HepG2 (cell line): ENCODE results near the gene AGAP3. TPM values are rescaled to one million over a fixed set of nuclear protein-coding genes. Genes with fewer than 3 reads are reported as not detected.

ENCODE experiments used
- CC2D1A ChIP-seq: sonication (generic); formaldehyde crosslinking; IDR thresholded peaks from 2 replicates; pipeline ENCODE4 v1.8.1; 2023; ENCODE audit warnings: mild to moderate bottlenecking, missing genetic modification reagents
- CREM ChIP-seq, 2 experiments: sonication (generic) in 1 of 2; formaldehyde crosslinking in 1 of 2; IDR thresholded peaks; 2 replicates each; pipeline versions ENCODE4 v1.4.0 to v1.6.1; 2016 to 2020; ENCODE audit warnings: antibody characterized with exemption in 1 of 2, mild to moderate bottlenecking in 1 of 2, missing genetic modification reagents in 1 of 2
- ETV6 ChIP-seq: sonication (generic); formaldehyde crosslinking; conservative IDR thresholded peaks from 2 replicates; pipeline ENCODE4 v1.4.0; 2020; ENCODE audit warnings: missing genetic modification reagents
- FOXC1 ChIP-seq: sonication (generic); formaldehyde crosslinking; IDR thresholded peaks from 2 replicates; pipeline ENCODE4 v1.8.0; 2022; ENCODE audit warnings: mild to moderate bottlenecking, missing genetic modification reagents, borderline replicate concordance
- HNF4G ChIP-seq, 2 experiments: sonication (generic) in 1 of 2; formaldehyde crosslinking in 1 of 2; IDR thresholded peaks; 2 replicates each; pipeline versions ENCODE4 v1.4.0 to v1.6.1; 2011 to 2020; ENCODE audit warnings: borderline replicate concordance in 2 of 2, low read depth in 2 of 2, mild to moderate bottlenecking in 2 of 2, low read length in 1 of 2, missing genetic modification reagents in 1 of 2, moderate library complexity in 1 of 2
- MZF1 ChIP-seq: sonication (generic); formaldehyde crosslinking; IDR thresholded peaks from 2 replicates; pipeline ENCODE4 v1.8.1; 2023; ENCODE audit warnings: mild to moderate bottlenecking, missing genetic modification reagents, borderline replicate concordance
- NONO ChIP-seq, 2 experiments: fragments of 450-650 bp in 1 of 2; sonication (generic) in 1 of 2; formaldehyde crosslinking in 1 of 2; IDR thresholded peaks in 1 of 2; conservative IDR thresholded peaks in 1 of 2; 2 replicates each; pipeline versions ENCODE4 v1.6.1 to v1.8.0; 2017 to 2022; ENCODE audit warnings: mild to moderate bottlenecking in 1 of 2, missing genetic modification reagents in 1 of 2, moderate library complexity in 1 of 2
- NR2C2 ChIP-seq: sonication (generic); formaldehyde crosslinking; IDR thresholded peaks from 2 replicates; pipeline ENCODE4 v1.4.0; 2020; ENCODE audit warnings: missing genetic modification reagents, mild to moderate bottlenecking, moderate library complexity, borderline replicate concordance
- RFXAP ChIP-seq: sonication (generic); formaldehyde crosslinking; IDR thresholded peaks from 2 replicates; pipeline ENCODE4 v1.4.0; 2020; ENCODE audit warnings: missing genetic modification reagents, borderline replicate concordance
- SCMH1 ChIP-seq: sonication (generic); formaldehyde crosslinking; IDR thresholded peaks from 2 replicates; pipeline ENCODE4 v1.9.0; 2021; ENCODE audit warnings: missing genetic modification reagents, mild to moderate bottlenecking, borderline replicate concordance
- SP140L ChIP-seq: sonication (generic); formaldehyde crosslinking; IDR thresholded peaks from 2 replicates; pipeline ENCODE4 v1.4.0; 2020; ENCODE audit warnings: missing genetic modification reagents, borderline replicate concordance
- ZBTB7B ChIP-seq: sonication (generic); formaldehyde crosslinking; IDR thresholded peaks from 2 replicates; pipeline ENCODE4 v1.4.0; 2020; ENCODE audit warnings: missing genetic modification reagents
- ZNF235 ChIP-seq: sonication (generic); formaldehyde crosslinking; IDR thresholded peaks from 2 replicates; pipeline ENCODE4 v1.8.1; 2023; ENCODE audit warnings: mild to moderate bottlenecking, missing genetic modification reagents, borderline replicate concordance
- ZNF331 ChIP-seq: sonication (generic); formaldehyde crosslinking; IDR thresholded peaks from 2 replicates; pipeline ENCODE4 v1.4.0; 2020; ENCODE audit warnings: missing genetic modification reagents
- ZNF672 ChIP-seq: sonication (generic); formaldehyde crosslinking; IDR thresholded peaks from 2 replicates; pipeline ENCODE4 v1.8.1; 2022; ENCODE audit warnings: missing genetic modification reagents
- ZNF766 ChIP-seq: sonication (generic); formaldehyde crosslinking; IDR thresholded peaks from 2 replicates; pipeline ENCODE4 v1.5.0; 2020; ENCODE audit warnings: missing genetic modification reagents, borderline replicate concordance
- ZNF775 ChIP-seq: sonication (generic); formaldehyde crosslinking; IDR thresholded peaks from 2 replicates; pipeline ENCODE4 v1.4.0; 2020; ENCODE audit warnings: missing genetic modification reagents, mild to moderate bottlenecking, moderate library complexity, borderline replicate concordance
- polyA plus RNA-seq, 8 experiments: library from polyadenylated mRNA; depleted of rRNA in 3 of 8; stranded (reverse) in 7 of 8; unstranded in 1 of 8; fragments of >200 nt; fragmentation: Illumina TruSeq in 4 of 8; extraction: Trizol in 4 of 8; gene quantifications; 2 replicates each; pipeline versions ENCODE4 v1.2.1 to v1.2.3, GENCODE V29; 2011 to 2016; ENCODE audit warnings: low read depth in 4 of 8, missing spikeins in 1 of 8, mixed read lengths in 1 of 8; ENCODE audit not compliant: insufficient read depth in 1 of 8
- total RNA-seq, 5 experiments: library from RNA; depleted of rRNA; stranded (reverse); fragments of >200 nt; fragmentation: Illumina TruSeq; extraction: Trizol; gene quantifications; 2 replicates each; pipeline ENCODE4 v1.2.3, GENCODE V29; 2016; ENCODE audit warnings: low read depth in 1 of 5
- TF ChIP-seq, protein P1 (sequence below): sonication (generic); formaldehyde crosslinking; IDR thresholded peaks from 2 replicates; pipeline ENCODE4 v1.9.0; 2022; ENCODE audit warnings: low read depth, missing genetic modification reagents
- TF ChIP-seq, protein P2 (sequence below): sonication (generic); formaldehyde crosslinking; IDR thresholded peaks from 2 replicates; pipeline ENCODE4 v1.4.0; 2020; ENCODE audit warnings: low read depth, missing genetic modification reagents
- TF ChIP-seq, protein P3 (sequence below): IDR thresholded peaks from 2 replicates; pipeline ENCODE4 v1.6.1; 2016; ENCODE audit warnings: low read depth, borderline replicate concordance
- TF ChIP-seq, protein P4 (sequence below): sonication (generic); formaldehyde crosslinking; IDR thresholded peaks from 2 replicates; pipeline ENCODE4 v1.5.0; 2020; ENCODE audit warnings: missing genetic modification reagents

The AGAP3 gene
- total and polyA plus RNA-seq, 2 of the 13 experiments (the other 11 are each of a cell fraction or from before 2014, with no cell fraction given) = 31.3 to 61.4 TPM

DNA sequence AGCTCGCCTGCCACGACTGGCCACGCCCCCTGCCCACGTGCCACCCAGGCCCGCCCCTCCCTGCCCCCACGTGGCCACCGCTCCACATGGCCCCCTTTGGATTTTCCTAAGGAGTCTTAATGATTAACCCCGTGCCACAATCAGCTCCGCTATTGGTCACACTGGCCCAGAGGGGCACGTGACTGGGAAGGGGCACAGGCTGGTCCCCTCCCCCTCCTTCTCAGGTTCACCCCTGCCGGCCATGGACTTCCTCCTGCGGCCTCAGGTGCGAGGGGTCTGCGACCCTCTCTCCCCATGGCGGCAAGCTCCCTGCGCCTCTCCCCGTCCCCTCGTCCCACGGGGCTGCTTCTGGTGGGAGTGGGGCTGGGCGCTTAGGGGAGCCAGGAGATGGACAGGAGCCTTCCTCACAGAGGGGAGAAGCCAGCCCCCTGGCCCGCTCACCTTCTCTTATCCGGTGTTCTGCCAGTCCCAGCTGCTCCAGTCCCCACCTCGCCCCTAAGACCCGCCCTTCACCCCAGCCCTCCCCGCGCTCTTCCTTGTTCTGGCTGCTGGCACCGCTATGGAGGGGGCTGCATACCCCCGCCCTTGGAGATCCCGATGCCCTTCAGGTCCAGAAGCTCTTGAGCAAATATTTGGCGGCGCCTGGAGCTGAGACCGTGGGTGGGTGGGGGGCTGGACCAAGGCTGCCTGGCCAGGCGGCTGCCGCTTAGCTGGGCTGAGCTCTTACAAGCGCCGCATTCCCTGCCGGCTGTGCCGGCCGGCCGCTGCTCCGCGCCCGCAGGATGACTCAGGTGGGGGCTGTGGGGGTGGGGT, 23.7 kb upstream of the AGAP3 start (continued):
- TF ChIP-seq, protein P1, sequence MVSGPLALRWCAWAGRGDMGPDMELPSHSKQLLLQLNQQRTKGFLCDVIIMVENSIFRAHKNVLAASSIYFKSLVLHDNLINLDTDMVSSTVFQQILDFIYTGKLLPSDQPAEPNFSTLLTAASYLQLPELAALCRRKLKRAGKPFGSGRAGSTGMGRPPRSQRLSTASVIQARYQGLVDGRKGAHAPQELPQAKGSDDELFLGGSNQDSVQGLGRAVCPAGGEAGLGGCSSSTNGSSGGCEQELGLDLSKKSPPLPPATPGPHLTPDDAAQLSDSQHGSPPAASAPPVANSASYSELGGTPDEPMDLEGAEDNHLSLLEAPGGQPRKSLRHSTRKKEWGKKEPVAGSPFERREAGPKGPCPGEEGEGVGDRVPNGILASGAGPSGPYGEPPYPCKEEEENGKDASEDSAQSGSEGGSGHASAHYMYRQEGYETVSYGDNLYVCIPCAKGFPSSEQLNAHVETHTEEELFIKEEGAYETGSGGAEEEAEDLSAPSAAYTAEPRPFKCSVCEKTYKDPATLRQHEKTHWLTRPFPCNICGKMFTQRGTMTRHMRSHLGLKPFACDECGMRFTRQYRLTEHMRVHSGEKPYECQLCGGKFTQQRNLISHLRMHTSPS (CRISPR knock-in tag) = peak; percentile 58; the same call in 1 of the 2 replicates
- no peak for TF ChIP-seq RFXAP (CRISPR knock-in tag)
- peak; percentile 58; the same call in 1 of the 2 replicates for TF ChIP-seq ZBTB7B (CRISPR knock-in tag)
- TF ChIP-seq FOXC1 = peak; percentile 50; the same call in 1 of the 2 replicates
- TF ChIP-seq CC2D1A (CRISPR knock-in tag) = no peak
- no peak for TF ChIP-seq SP140L
- TF ChIP-seq ZNF766 (CRISPR knock-in tag) = no peak
- TF ChIP-seq, protein P2, sequence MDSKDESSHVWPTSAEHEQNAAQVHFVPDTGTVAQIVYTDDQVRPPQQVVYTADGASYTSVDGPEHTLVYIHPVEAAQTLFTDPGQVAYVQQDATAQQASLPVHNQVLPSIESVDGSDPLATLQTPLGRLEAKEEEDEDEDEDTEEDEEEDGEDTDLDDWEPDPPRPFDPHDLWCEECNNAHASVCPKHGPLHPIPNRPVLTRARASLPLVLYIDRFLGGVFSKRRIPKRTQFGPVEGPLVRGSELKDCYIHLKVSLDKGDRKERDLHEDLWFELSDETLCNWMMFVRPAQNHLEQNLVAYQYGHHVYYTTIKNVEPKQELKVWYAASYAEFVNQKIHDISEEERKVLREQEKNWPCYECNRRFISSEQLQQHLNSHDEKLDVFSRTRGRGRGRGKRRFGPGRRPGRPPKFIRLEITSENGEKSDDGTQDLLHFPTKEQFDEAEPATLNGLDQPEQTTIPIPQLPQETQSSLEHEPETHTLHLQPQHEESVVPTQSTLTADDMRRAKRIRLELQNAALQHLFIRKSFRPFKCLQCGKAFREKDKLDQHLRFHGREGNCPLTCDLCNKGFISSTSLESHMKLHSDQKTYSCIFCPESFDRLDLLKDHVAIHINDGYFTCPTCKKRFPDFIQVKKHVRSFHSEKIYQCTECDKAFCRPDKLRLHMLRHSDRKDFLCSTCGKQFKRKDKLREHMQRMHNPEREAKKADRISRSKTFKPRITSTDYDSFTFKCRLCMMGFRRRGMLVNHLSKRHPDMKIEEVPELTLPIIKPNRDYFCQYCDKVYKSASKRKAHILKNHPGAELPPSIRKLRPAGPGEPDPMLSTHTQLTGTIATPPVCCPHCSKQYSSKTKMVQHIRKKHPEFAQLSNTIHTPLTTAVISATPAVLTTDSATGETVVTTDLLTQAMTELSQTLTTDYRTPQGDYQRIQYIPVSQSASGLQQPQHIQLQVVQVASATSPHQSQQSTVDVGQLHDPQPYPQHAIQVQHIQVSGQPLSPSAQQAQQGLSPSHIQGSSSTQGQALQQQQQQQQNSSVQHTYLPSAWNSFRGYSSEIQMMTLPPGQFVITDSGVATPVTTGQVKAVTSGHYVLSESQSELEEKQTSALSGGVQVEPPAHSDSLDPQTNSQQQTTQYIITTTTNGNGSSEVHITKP (CRISPR knock-in tag) = peak; percentile 87; the same call in 1 of the 2 replicates
- TF ChIP-seq, protein P3, sequence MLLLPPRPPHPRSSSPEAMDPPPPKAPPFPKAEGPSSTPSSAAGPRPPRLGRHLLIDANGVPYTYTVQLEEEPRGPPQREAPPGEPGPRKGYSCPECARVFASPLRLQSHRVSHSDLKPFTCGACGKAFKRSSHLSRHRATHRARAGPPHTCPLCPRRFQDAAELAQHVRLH (CRISPR knock-in tag) = no peak
- peak; percentile 14; the same call in 1 of the 2 replicates for TF ChIP-seq HNF4G (IDR thresholded peaks at IDR 0.05; ENCODE audit: borderline replicate concordance, low read depth, low read length)
- no peak for TF ChIP-seq HNF4G (CRISPR knock-in tag; IDR thresholded peaks at IDR 0.05; ENCODE audit: borderline replicate concordance, low read depth)
- TF ChIP-seq MZF1 = no peak
- TF ChIP-seq ZNF672 = no peak
- no peak for TF ChIP-seq ZNF235 (CRISPR knock-in tag)
- no peak for TF ChIP-seq ZNF775
- TF ChIP-seq NR2C2 (CRISPR knock-in tag) = peak; percentile 61; the same call in 1 of the 2 replicates
- peak; percentile 50; the same call in 1 of the 2 replicates for TF ChIP-seq CREM (IDR thresholded peaks at IDR 0.05)
- TF ChIP-seq CREM (CRISPR knock-in tag; IDR thresholded peaks at IDR 0.05) = no peak
- no peak for TF ChIP-seq ETV6 (CRISPR knock-in tag)
- TF ChIP-seq ZNF331 (CRISPR knock-in tag) = no peak
- TF ChIP-seq, protein P4, sequence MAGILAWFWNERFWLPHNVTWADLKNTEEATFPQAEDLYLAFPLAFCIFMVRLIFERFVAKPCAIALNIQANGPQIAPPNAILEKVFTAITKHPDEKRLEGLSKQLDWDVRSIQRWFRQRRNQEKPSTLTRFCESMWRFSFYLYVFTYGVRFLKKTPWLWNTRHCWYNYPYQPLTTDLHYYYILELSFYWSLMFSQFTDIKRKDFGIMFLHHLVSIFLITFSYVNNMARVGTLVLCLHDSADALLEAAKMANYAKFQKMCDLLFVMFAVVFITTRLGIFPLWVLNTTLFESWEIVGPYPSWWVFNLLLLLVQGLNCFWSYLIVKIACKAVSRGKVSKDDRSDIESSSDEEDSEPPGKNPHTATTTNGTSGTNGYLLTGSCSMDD = no peak
- no peak for TF ChIP-seq SCMH1 (CRISPR knock-in tag)
- no peak for TF ChIP-seq NONO (IDR thresholded peaks at IDR 0.05)
- TF ChIP-seq NONO (CRISPR knock-in tag; conservative IDR thresholded peaks at IDR 0.05) = peak; percentile 72
